Stimulated activated CD8-positive, alpha-beta memory T cell treated with anti-CD3 and anti-CD28 coated beads, Interleukin-7, amount 100 ng/mL, for 1 hour (primary cell): ENCODE data around the gene NAV1.

ENCODE experiments used
- DNase-seq, 2 donors: peaks; one replicate each; pipeline ENCODE4 v3.0.0-alpha.2; 2020; ENCODE audit warnings: low read depth in 2 of 2

Gene NAV1

DNA sequence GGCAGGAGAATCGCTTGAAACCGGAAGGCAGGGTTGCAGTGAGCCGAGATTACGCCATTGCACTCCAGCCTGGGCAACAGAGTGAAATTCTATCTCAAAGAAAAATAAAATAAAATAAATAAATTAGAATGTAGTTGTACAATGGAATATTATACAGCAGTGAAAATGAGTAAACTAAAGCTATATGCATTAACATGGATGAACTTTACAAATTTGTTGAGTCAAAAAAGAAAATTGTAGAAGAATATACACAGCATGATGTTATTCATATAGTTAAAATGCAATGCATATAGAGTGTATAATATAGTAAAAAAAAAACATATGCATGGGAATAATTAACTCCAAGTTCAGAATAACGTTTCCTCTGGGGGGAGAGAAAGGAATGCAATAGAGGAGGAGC is 11.0 kb upstream of the NAV1 start:
- DNase-seq, result no peak

DNA sequence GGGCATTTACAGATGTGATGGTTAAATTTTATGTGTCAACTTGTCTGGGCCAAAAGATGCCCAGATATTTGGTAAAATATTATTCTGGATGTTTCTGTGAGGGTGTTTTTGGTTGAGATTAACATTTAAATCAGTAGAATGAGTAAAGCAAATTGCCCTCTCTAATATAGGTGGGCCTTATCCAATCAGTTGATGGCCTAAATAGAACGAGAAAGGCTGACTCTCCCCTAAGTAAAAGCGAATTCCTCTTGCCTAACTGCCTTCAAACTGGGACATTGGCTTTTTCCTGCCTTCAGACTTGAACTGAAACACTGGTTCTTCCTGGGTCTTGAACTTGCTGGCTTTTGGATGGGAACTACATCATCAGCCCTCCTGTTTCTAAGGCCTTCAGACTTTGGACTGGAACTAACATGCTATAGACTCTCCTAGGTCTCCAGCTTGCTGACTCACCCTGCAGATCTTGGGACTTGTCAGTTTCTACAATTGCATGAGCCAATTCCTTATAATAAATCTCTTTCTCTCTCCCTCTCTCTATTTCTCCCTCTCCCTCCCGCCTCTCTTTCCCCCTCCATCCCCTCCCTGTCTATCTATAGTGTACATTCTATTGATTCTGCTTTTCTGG is 10.2 kb upstream of the NAV1 start:
- no peak for DNase-seq

DNA sequence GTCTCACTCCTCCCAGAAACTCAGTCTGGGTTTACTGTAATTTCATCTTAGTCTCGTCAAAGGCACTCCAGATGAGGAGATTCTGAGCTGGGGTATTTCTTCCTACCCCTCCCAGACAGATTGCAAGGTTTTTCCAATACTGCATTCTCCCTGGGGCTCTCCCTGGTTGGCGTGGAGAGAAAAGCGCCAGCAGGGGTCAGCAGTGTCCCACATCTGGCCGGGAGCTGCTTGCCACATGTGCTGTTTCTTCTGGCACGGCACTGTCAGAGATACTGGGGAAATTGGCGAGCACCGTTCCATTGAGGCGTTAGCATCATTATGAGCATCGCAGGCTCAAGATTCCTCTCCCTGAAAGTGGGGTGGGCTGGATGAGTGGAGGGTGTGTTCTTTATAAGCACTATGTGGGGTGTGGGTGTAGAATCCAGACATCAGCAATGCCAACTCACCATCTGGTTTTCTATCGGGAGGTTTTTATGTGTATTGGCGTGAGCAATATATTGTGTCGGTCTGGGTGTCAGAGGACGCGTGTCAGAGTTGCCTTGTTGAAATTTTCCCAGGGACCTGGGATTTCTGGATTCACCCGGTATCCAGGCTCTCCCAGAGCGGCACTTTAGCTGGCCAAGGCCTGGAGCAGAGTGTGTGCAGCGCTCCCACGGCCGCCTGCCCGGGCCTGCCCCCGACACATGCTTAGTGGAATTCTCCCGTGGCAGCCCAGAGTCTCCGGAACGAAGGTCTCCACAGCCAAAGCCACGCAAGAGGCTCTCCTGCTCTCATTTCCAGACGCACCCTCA is 8.0 kb upstream of the NAV1 start:
- DNase-seq, result no peak

DNA sequence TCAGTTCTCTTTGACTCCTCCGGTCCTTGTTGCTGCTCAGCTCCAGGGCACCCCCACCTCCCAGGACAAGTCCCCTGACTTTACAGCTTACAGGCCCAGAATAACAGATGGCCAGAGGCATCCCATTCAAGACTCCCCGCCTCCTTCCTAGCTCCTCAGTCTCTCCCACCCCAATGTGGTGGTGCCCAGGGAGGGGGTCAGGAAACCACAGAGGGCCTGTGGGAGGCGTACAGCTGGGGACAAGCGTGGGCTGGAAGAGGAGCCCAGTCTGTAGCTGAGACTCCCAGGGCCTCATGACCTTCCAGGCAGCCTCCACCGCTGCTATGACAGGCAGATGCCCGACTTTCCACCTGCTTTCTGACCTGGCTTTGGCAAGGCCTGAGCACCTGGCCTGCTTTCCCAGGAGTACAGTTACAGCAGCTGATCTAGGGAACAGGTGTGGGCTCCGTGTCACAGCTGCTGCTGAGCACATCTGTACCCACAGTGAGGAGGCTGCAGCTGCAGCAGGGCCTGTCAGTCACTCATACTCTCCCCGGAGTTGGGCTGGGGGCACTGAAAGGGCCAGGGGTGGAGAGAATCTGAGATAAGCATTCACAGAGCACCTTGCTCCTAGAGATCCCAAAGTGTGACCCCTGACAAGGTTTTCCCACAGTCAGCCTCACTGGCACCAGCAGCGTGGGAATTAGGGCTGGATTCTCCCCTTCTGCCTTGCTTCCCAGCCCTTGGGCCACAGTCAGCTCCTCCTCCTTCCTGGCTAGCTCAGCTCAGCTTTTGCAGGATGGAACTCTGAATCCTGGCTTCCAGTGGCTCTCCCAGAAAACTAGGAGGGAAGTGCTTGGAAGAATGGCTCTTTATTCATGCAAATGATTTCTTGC is 7.1 kb upstream of the NAV1 start:
- DNase-seq, result no peak

DNA sequence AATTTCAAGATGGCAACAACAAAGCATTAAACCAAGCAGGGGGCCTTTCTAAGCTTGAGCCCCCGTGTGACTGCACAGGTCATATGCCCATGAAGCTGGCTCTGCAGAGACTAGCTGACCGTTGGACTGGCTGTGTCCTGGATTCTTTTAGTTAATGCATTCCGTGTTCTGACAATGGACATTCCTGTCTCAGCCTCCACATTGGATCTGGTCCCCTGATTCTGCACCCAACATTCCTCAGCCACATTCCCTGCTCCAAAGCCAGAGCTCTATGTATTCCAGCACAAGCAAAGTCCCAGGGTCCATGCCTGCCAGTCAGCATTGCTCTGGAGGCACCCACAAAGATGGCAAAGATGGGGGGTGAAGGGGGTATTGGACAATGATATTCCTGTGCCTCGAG is 5.1 kb upstream of the NAV1 start:
- no peak for DNase-seq

DNA sequence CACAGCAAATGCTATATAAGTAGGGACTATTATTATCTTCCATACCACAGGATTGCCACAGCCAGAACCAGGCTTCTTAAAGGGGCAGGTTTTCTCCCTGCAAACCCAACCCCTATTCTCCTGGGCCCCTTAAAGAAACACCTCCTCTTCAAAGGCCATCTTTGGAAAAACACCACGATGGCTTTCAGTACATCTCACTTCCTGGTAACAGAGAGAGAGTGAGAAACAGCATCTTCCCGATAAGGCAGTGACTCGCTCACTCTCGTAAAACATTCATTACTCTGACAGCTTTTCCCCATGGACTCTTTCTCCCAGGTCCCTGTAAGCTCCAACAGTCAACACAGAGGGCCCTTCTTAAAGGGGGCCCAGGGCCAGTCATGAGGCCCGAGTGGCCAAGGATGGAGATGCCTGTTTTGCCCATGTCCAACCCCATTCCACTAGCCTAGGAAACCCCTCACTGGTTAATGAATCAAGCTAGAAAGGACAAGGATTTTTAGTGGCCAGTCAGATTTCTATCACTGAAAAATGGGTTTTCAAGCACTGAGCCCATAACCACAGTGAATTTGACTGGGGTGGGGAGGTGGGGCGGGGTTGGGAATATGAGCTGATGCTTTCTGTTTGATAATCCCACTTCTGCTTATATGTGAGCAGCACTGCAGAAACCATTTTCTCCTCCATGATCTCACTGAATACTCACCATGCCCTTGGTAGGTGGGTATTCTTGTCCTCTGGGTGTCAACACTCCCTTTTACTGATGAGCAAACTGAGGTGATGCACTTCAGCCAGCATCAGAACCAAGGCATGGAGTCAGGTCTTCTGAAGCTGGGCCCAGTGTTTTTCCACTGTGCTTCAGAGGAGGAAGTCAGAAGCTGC is 3.6 kb upstream of the NAV1 start:
- DNase-seq, result no peak

DNA sequence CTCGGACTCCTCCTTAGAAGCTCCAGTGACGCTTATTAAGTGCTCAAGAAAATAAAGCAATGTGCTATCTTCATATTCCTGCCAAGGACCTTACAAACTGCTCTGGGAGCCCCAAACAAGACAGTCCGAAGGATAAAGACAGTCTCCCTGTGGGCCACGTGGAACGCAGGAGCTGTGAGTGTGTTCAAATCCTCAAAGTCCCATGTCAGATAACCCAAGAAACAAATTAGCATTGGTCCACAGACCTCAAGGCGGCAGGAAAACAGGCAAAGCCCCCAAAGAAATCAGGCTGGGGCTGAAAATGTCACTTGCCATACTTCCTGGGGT is 3.0 kb upstream of the NAV1 start:
- no peak for DNase-seq

DNA sequence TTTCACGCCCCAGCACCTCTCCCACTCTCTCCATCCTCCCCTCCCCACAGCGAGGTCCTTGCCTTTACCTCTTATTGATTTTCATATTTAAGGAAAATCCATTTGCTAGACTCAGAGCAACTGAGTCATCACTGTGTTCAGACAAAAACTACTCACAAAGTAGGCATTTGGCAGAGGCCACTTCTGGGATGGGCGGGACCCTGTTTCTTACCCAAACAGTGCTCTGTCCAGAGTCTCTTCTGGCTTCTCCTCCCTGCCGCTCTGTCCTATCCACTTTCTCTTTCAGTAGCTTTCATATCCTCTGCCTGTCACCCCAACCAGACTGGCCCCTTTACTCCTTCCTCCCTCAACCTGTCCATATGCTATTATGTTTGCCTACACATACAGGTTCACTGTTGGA is 2.4 kb upstream of the NAV1 start:
- no peak for DNase-seq

DNA sequence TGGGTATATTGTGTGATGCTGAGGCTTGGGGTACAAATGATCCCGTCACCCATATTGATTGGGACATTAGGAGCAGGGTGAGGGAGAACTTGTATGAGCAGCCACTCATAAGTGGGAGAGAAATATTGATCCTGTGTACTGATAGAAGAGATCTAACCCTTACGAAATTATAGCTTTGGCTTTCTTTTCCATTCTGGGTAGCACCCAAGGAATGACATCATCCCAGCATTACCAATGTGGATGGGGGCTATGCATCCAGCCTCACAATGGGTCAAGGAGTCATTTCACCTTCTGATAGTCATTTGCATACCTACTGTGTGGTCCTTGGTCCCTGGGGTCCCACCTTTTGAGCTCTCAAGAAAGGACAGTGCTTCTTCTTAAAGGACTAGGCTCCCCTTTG is 1.9 kb upstream of the NAV1 start:
- no peak for DNase-seq

DNA sequence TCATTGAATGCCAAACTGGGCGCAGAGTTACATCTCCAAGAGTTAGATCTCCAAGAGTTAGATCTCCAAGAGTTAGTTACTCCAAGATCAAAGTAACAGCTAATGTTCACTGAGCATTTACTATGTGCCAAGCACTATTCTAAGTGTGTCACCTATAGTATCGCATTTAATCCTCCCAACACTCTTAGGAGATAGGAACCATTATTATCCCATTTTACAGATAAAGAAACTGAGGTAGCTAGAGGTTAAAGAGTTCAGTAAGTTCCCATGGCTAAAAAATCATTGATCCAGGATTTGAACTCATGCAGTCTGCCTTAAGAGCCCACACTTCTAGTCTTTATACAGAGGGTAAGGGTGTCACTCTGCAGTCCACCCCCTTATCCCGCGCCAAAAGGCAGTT is 1.5 kb upstream of the NAV1 start:
- DNase-seq, result no peak

DNA sequence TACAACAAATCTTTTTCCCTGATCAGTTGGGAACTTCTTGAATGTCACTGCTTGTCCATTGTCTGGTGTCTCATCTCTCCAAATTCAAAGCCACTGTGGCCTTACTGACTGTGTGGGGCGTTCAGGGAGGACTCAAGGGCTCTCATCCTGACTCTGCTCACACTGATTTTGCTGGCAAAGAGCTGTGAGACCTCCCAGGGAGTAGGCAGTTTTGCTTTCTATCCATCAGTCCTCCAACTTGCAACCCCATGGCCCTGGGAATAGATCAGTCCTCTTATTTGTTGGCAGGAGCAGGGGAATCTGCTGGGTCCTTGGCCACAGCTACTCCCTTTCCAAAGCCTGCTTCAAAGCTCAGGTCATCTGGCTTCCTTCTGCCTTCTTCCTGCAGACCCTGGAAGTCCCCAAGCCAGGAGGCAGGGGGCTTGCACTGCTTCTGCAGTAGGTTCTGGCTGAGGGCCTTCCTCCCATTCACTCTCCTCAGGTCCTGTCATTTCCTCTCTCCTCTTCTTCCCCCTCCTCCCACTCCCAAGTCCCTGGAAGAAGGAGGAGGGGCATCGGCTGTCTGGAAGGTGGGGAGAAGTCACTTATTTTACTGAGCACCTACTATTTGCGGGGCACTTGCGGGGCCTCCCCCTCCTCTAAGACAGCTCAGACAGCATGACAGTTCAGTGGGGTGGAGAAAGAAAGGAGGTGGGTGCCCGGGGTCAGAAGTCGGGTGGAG is 876 bp upstream of the NAV1 start:
- no peak for DNase-seq

DNA sequence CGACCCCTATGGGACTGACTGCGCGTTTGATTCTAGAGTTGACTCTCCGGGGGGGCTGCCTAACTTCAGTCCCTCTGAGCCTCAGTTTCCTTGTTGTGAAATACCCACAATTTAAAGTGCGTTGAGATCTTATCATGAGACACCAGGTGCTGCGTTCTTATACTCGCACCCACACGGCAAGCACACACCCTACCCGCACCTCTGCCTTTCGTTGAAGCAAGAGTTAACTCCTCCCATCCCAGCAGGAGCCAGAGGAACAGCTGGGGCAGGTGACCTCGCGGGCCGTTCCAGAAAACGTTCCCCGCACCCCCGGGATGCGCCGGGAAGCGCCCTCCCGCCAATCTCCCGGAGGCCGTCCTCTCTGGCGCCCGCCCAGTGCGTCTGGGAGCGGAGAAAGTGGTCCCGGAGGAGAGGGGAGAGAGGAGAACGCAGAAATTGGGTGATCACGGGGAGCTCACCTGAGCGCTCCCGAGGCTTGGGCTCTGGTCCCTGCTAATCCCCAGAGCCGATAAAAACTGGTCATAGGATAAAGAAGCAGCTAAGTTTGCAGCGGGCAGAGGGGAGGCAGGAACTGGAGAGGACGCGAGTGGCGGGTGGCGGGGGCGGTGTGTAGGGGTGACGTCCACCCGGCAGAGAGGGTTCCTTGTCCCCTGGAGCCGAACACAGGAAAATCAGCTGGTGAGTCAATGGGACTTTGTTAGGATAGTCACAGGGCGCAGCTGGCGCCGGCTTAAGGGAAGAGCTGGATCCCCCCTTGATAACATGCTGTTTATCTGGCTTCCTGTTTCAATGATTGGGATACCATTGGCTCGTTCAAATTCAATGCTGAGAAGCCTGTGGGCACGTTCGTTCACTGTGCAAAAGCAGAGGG is 869 bp downstream of the NAV1 start:
- no peak for DNase-seq

DNA sequence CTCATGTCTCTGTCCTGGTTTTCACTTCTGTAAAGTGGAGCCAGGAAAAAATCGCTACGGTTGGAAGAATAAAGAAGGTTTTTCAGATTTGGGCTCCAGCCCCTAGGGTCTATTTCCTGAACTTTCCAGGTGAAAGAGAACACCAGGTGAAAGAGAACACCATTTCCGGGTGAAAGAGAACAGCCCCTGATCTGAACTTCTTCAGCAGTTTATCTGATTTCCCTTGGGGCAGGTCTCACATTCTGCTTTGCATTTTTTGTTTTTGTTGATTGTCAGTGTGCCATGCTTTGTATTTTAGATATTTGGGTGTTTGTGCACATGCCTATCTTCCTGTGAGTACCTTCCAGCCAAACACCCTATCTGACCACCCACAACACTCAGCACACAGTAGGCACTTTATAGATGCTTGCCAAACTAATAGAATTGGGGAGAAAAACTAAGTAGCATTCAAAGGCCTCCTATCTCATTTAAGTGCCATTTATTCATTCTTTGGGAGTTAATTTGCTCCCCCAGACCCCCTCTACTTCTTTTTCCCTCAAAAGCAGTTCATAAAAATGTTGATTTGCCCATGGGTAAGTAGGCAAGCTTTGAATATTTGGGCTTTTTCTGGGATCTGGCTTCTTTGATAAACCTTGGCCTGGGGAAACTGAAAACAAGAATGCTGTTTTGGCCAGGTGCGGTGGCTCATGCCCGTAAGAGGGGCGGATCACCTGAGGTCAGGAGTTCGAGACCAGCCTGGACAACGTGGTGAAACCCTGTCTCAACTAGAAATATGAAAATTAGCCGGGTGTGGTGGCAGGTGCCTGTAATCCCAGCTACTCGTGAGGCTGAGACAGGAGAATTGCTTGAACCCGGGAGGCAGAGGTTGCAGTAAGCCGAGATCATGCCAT is 2.2 kb downstream of the NAV1 start:
- DNase-seq, result no peak

DNA sequence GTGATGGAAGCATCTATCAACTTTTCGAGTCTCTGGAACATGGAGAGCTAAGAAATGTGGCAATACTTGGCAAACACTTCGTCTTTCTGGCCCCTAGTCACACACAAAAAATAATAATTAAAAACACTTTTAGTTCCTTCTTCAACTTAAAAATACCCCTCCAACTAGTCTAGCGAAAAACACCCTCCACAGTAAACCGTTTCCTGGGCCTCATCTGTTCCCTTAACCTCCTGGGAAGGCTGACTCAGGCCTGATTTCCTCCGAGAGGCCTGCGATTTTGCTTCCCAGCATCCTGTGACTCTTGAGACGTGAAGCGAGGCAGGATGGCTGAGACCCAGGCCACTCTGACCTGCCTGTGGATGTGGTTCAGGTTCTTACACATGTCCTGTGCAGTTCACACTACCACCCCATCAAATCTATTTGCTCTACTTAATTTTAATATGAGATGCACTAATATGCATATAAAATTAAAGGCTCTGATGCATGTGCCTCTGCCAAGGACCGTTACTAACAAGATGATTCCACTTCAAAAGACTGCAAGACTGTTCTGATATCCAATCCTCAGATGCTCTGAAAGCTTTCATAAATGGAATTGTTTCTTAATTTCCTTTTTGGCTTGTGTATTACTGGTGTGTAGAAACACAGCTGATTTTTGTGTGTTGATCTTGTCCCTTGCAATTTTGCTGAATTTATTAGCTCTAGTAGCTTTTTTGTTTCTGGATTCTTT is 3.5 kb downstream of the NAV1 start:
- DNase-seq, result no peak

DNA sequence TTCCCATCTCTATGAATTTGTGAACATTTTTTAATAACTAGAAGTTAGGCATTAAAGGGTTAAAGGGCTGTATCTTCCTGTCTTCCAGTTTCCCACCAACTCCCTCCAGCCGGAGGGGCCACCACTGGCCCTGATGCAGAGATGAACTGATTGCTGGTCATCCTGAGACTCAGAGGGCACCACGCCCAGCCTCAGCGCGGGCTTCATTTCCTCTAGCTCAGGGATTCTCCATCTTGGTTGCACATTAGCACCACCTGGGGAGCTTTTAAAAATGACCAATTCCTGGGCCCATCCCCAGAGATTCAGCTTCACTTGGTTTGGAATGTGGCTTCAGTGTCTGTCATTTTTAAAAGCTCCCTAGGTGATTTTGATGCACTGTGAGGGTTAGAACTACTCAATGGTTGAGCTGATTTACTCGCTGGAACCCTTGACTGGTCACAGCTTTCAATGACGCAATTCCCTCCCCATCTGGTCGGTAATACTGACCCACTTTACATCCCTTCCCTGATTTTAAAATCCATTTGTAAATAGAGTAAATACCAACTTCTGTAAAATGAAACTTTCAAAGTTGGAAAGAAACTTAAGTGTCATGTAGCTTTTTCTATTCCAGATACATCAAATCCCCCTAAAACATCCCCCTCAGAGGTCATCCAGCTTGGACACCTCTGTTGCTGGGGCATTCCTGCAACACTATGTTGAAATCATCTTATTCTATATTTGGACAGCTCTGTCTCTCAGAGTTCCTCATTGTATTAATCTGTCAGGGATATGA is 5.1 kb downstream of the NAV1 start:
- no peak for DNase-seq

DNA sequence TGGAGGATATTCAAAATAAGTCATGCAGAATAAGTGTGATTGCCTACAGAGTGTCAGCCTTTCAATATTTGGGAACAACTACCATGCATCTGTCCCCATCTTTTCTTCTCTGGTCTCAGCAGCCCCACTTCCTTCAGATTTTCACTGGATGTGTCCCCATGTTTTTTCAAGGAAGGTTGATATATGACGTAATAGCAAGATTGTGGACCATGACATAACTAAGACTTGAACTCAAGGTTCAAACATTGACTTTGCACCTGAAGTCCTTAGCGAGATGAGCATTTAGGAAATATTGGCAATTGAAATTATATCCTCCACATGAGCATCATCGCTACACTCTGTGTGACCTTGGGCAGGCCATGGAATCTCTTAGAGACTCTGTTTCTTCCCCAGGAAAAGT is 5.8 kb downstream of the NAV1 start:
- DNase-seq, result no peak

DNA sequence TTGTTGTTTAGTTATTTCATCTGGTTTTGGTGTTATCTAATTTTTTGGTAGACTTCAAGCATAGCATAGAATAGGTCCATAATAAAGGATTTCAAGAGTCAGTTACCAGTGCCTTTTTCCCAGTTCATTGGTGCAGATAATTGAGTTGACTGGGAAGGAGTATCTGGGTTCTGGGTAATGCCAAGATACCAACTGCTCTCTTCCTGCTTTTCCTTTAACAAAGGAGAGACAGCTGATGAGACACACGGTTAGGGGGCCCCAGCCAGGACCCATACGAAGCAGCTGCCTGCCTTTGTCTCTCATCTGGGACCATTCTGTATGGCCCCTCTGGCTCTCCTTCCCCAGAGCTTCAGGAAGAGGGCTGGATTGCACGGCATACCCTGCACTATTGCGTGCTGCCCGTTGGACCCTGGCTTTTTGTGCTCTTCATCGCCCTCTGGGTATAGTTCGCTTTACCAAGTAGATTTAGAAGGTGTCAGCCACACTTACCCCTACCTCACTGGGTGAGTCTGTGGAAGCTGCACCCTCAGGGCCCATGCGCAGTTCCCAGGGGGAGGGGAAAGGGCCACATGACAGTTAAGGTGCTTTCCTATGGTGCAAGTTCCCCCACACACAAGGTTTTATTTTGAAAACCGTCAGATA is 7.0 kb downstream of the NAV1 start:
- no peak for DNase-seq
